ENCODE results near the gene MMP7.
"Not testable (repeated sequence)": the region's sequence is repeated elsewhere in the genome, so short reads cannot be mapped to it uniquely, and the experiment has no call there.

Gene MMP7

DNA sequence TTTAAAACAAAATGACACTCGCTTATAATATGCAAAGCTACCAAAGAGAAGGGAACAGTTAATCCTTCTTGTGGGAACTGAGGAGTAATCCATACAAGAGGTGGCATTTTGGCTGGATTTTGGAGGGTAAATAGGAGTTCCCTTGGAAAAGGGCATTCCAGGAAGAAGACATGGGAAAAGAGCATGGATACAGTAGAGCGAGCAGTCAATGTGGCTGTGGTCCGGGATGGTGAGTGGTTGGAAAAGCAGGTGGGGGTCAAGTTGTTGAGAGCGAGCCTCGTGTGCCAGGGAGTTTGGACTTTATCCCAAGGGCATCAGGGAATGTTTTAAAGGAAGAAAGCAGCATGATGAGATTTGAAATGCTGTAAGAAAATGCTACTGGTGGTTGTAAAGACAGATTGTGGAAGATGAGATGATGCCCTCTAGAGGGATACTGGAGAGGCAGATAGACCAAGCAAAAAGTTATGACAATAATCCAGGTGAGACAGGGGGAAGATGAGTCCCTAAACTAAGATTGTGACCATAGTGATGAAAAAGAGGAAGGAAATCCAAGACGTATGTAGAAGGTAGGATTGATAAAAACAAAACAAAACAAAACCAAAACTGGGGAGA, 3.8 kb upstream of the MMP7 start:
- DNase-seq = no peak

DNA sequence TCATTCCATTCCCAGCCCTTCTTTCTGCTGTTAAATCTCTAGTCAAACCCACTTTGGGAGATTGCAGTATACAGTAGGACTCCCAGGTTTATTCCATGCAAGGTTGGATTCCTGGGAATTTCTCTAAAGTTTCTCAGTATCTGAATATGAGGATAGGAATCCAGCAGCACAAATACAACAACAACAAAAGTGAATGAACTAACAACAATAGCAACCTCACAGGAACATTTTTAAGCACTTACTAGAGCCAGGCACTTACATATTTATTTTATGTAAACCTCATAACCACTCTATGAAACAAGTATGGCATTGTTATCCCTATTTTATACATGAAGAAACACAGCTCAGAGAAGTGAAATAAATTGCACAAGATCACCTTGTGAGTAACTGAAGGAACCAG, 1.9 kb downstream of the MMP7 start:
- no peak for DNase-seq

DNA sequence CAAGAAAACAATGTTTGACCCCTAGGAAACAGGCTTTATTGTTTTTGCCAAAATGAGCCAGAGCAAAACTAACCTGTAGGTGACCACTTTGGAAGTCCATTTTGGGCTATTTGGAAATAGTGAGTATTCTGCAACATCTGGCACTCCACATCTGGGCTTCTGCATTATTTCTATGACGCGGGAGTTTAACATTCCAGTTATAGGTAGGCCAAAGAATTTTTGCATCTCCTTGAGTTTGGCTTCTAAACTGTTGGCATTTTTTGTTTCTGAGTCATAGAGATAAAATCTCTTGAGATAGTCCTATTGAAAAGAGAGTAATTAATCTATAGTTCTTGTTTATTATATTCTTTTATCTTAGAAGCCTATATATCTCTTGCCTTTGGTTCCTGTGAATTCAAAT, 2.9 kb downstream of the MMP7 start:
- DNase-seq = no peak

DNA sequence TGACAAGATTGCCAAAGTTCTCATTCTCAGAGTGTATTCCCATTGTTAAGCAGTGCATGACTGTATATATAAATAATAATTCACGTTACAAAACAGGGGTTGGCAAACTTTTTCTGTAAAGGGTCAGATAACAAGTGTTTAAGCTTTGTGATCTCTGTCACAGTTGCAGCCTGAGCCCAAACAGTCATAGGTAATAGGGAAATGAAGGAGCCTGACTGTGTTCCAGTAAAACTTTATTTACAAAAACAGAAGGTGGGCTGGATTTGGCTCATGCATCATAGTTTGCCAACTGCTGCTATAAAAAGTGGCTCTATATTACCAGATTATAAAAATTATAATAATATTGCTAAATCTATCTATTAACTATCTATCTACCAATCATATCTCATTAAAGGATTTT, 3.5 kb downstream of the MMP7 start:
- DNase-seq = no peak

DNA sequence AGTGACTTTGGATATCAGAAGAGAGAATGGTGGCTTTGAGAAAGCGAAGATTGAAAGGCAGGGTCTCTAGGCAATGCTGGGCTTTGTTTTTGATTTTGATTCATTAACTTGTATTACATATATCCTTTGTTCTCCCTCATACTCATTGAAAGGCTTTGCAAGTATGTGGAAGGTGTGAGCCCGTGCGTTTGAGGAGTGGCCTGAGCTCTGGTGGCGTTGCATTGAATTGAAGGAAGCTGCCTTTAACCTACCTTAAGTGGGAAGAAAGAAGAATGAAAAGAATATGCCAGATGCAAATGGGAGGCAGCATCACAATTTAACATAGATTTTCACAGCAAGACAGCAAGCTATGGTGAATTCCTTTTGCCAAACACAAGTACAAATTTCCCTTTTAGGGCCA, 6.7 kb downstream of the MMP7 start:
- no peak for DNase-seq

DNA sequence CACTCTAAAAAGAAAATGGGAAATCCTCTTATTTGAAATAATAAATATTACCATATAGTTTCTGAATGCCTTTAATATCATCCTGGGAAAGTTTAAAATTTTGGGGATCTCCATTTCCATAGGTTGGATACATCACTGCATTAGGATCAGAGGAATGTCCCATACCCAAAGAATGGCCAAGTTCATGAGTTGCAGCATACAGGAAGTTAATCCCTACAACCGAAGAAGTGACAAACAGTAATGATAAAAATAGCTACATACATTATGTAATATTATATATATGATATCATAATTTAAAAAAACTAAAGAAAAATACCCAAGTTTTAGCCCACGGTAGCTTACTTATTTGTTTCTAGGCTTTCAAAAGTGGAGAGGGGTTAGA, 7.4 kb downstream of the MMP7 start:
- DNase-seq = no peak

DNA sequence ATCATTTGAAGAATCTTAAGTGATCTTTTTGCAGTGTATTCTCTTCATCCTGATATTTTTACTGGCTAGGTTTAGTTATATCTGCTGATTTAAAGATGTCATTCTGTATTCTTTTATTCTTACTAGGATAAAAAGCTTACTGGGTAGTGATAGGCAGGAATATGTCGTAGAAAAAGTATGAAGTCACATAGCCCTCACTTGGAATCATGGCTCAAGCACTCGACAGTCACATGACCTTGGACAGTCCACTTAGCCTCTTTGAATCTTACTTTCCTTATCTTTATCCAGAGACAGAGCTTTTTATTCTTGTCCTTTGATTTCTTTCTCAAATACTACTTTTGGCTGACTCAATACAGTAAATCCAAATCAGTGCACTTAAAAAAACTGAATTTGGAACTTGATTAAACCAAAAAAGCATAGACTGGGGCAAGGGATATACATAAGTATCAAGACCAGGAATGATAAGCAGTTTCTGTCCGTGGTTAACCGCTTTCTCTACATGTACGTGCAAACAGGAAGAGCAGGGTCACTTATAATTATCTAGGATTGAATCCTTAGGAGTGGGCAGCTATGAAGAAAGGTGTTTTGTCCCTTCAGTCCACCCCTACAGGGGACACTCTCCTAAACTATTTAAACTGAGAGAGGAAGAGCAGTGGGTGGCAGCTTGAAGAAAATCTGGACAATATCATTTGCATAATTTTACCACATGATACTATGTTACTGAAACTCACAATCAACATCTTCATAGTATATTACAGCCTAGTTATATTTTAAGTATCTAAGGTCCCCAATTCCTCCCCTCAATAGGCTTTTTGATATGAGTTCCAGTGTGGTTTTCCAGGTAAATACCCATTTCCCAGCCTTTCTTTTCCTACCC, 8.0 kb downstream of the MMP7 start:
- DNase-seq = no peak

DNA sequence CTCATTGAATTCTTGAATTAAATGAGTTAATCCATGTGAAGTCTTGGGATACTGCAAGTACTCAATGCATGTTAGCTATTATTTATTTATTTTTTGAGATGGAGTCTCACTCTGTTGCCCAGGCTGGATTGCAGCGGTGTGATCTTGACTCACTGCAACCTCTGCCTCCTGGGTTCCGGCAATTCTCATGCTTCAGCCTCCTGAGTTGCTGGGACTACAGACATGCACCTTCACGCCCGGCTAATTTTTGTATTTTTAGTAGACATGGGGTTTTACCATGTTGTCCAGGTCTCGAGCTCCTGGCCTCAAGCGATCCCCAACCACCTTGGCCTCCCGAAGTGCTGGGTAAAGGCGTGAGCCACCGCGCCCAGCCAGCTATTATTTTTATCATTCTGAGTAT, 9.4 kb downstream of the MMP7 start:
- DNase-seq = no peak

DNA sequence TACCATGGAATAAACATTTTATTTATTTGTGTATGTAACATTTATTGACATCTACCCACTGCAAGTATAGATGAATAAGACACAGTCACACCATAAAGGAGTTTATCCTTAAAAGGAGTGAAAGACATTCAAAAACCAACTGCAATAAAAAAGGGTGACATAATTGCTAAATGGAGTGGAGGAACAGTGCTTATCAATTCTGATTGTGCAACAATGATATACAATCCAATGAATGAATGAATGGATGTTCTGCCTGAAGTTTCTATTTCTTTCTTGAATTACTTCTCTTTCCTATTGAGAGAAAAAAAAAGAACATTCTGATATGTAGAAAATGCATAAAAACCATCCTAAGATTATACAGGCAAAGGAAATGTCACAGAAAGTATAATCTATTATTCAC, 10.0 kb downstream of the MMP7 start:
- no peak for DNase-seq

DNA sequence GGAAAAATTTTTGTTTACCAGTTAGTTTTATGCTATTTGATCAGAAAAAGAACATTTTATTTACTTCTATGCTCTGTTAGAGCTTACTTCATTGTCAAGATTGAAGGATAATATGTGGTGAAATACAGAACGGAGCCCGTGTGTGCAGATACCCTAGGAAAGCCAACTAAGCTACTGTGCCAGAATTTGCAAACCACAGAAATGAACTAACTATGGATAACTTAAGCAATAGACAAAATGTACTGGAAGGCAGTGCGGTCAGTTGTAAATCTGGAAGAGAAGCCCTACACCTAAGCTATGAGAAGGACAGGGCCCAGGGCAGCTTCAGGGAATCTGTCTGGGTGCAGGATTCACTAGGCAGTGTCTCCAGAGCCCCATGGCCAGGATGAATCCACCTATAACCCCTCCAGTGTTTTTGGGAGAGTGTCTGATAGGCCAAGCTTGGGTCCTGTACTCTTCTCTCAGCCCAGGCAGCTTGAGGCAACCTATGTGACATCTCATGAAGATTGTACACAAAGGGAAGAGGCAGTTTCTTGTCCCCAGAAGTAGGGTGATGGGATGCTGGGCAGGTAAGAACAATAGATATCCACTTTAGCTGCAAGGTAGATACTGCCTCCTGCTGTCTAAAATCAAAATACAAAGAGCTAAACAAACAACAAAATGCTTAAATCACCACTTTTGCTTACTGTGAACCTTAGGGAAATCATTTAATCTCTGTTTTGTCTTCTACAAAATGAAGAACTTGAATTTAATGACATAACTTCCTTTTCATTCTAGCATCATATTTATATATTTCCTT, 12.1 kb downstream of the MMP7 start:
- no peak for DNase-seq

DNA sequence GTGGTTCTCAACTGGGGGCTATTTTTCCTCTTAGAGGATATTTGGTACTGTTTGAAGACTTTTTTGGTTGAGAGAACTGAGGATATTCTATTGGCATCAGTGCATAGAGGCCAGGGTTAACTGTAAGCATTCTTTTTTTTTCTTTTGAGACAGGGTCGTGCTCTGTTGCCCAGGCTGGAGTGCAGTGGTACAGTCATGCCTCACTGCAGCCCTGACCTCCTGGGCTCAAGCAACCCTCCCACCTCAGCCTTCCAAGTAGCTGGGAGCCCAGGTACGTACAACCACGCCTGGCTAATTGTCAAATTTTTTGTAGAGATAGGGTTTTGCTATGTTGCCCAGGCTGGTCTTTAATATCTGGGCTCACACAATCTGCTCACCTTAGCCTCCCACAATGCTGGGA, 12.9 kb downstream of the MMP7 start:
- DNase-seq = no peak

DNA sequence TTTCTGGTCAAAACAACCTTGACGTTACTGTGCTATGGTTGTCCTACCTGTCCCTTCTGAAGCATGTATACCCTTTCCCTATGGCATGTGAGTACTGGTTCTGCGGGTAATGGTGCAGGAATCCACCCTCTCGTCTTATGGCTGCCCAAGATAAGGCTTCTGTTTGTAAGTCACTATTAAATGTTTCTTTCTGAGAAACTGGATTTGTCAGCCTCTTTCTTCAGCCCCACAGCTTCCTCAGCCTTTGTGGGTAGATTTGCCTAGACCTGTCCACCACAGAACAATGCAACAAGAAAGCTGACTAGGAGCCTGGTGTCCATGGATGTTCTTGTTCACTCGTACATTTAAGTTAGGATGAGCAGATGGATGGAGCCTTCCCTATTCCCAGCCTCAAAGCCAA, 14.4 kb downstream of the MMP7 start:
- DNase-seq = no peak

DNA sequence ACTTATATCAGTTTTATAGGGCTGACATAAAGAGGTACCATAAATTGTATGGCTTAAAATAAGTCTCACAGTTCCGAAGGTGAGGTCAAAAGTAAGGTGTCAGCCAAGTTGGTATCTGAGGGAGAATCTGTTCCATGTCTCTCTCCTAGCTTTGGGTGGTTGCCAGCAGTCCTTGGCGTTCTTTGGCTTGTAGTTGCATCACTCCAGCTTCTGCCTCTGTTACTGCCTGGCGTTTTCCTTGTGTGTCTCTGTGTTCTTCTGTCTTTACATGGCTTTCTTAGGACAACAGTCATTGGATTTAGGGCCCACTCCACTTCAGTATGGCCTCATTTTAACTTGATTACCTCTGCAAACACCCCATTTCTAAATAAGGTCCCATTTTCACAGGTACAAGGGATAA, 16.7 kb downstream of the MMP7 start:
- DNase-seq = no peak

DNA sequence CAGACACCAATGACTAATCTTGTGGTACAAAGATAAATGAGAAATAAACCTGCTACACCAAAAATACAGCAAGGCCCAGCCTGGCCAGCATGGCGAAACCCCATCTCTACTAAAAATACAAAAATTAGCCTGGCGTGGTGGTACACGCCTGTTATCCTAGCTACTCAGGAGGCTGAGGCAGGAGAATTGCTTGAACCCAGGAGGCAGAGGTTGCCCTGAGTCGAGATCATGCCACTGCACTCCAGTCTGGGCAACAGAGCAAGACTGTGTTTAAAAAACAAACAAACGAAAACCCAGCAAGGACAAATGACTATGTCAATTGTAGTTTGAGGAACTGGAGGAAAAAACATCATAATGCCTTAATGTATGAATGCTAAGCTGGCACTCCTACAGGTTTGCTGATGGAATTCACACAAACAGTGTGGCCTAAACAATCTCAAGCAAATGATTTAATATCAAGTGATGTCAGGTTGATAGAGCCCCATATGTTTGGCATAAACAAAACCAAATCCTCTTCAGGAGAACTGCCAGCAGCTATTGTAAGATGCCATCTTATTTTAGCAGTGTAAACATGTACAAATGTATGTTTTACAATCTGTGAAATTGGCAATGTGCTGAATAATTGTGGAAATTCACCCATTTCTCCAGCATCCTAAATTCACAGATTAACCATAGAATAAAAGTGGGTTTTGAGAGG, 20.0 kb downstream of the MMP7 start:
- DNase-seq = no peak

DNA sequence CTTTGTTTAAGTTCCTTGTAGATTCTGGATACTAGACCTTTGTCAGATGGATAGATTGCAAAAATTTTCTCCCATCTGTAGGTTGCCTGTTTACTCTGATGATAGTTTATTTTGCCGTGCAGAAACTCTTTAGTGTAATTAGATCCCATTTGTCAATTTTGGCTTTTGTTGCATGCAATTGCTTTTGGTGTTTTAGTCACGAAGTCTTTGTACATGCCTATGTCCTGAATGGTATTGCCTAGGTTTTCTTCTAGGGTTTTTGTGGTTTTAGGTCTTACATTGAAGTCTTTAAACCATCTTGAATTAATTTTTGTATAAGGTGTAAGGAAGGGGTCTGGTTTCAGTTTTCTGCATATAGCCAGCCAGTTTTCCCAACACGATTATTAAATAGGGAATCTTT, 27.7 kb downstream of the MMP7 start:
- not testable (repeated sequence) for DNase-seq

DNA sequence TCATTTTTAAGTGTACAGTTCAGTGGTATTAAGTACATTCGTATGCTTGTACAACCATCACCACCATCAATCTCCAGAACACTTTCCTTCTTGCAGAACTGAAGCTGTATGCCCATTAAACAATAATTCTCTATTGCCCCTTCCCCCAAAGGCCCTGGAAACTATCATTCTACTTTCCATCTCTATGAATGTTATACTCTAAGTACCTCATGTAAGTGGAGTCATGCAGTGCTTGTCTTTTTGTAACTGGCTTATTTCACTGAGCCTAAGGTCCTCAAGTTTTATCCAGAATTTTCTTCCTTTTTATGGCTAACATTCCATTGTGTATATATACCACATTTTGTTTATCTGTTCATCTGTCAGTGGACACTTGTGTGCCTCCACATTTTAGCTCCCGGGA, 29.7 kb downstream of the MMP7 start:
- no peak for DNase-seq

DNA sequence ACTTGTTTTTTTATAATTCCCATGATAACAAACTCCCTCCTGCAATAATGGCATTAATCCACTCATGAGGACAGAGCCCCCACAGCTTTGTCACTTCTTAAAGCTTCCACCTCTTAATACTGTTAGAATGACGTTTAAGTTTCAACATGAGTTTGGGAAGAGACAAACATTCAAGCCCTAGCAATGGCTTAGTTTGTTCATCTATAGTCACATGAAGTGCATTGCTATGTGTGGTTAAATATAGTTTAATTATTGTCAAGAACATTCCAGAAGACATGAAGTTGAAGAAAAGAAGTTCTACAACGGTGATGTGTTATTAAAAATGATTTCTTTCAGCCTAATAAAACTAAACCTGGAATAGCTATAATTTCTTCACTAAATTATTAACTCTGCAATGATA, 30.6 kb downstream of the MMP7 start:
- no peak for DNase-seq

DNA sequence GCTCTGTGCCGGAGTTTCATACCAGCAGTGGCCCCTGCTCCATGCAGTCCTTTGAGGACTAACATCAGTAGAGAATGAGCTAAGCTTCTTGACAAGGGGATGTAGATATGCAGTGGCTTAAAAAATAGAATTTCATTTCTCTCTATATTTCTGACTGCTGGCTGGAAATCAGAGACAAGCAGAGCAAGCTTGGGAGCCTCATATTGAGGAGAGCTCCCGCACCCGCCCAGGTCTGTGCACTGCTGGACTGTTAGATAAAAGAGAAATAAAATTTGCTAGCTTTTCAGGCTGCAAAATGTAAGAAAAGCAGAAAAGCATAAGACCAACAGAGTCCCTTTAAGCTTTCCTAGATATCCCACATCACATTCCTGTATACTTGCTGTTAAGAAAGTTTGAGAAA, 31.4 kb downstream of the MMP7 start:
- DNase-seq = no peak

DNA sequence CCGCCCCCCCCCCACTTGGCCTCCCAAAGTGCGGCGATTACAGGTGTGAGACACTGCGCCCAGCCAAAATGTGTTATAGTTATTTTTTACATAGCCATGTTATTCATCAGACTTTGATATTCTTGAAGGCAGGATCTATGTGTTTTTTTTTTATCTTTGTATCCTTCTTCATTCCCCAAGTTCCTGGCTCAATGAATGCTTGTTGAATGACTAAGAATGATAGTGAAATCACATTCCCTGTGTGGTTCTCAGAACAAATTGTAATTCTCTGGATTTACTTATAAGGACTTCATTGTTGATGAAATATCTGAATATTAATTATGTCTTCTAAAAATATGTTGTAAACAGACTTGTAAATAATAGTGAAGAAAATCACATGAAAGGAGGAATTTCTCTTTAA, 33.5 kb downstream of the MMP7 start:
- DNase-seq = no peak

DNA sequence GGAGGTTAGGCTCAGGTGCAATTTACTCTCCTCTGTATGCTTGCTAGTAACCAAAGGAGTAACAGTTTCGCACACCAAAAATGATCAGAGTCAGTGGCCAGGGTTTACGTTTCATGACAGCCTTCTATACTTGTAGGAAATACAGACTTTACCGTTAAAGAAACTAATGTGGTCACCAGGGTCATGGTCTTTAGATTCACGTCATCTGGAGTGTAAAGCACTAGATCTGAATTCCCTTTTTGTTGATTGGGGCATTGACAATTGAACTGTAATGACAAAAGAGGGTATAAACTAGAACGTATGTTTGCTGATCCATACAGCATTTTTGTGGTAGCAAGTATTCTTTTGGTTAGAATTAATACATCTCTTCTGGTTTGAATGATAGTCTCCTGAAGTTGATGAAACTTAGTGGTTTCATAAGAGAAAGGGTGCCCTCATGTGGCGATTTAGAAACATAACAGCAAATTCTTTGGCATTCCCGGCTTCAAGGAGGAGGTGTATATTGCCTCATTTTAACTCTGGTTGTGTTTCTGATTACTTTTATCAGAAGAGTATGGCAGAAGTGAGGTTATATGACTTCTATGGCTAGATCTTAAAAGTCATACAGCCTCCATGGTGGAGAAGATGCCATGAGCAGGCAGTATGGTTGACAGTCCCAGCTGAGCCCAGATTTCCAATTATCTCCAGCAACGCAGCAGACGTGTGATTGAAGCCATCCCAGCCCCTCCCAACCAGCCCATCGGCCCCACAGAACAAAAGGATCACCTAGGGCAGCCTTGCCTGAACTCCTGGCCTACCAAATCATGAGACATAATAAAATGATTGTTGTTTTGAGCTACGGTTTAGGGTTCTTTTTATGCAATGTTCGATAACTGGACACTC, 35.1 kb downstream of the MMP7 start:
- DNase-seq = no peak

DNA sequence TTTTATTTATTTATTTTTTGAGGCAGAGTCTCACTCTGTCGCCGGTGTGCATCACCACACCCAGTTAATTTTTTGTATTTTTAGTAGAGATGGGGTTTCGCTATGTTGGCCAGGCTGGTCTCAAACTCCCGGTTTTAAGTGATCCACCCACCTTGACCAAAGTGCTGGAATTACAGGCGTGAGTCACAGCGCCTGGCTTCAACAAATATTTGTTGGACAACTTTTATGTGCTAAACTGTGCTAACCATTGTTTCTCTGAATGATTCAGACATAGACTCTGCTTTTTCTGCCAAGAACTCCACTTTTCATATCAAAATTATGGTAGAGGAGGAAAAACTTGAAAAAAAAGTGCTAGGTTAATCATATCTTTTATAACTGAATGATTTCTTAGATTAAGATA, 36.3 kb downstream of the MMP7 start:
- DNase-seq = no peak

DNA sequence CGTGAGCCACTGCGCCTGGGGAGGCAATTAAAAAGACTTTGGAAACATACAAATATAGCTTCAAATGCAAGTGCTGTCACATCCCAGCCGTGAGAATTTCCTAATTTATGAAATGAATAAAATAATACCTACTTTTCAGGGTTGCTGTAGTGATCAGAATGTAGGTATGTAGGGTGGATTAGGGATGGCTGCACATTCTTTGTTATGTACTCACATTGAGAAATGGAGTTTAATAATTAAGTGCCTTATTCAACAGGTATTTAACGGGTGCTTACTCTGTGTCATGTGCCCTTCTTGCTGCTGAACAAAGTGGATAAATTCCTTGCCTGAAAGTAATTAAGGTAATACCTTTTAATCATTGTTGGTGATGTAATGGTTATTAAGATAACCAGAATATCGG, 37.0 kb downstream of the MMP7 start:
- DNase-seq = no peak

Measured in activated T-cell treated with anti-CD3 and anti-CD28 coated beads, Interleukin-2, amount 50 U/mL, for 48 hours (primary cell).